ENCODE measurements around the gene CCDC78. TPM values are rescaled to one million over a fixed set of nuclear protein-coding genes. Genes with fewer than 3 reads are reported as not detected.
A peak's percentile ranks its signal among the peaks of the same experiment; 100 is the strongest.

The CCDC78 gene
- total and polyA plus RNA-seq, 2 of the 13 experiments (the other 11 are each of a cell fraction or from before 2014, with no cell fraction given) = 0.53 to 1.5 TPM

GRCh38 chr16:695355-696089, 30.7 kb downstream of the CCDC78 start (continued):
- no peak for TF ChIP-seq SMYD3 (CRISPR knock-in tag; IDR thresholded peaks at IDR 0.05)
- no peak for TF ChIP-seq ZNF891 (CRISPR knock-in tag; IDR thresholded peaks at IDR 0.05)
- TF ChIP-seq ZBTB2 (CRISPR knock-in tag; IDR thresholded peaks at IDR 0.05; ENCODE audit: low read depth) = no peak
- TF ChIP-seq ATF4 (CRISPR knock-in tag; IDR thresholded peaks at IDR 0.05) = no peak
- no peak for TF ChIP-seq JARID2 (CRISPR knock-in tag; IDR thresholded peaks at IDR 0.05; ENCODE audit: insufficient replicate concordance)
- no peak for TF ChIP-seq BCLAF1 (IDR thresholded peaks at IDR 0.05)
- no peak; the same call in 1 of the 2 replicates for TF ChIP-seq ZBTB7A (CRISPR knock-in tag; IDR thresholded peaks at IDR 0.05)
- TF ChIP-seq MXD3 (CRISPR knock-in tag; IDR thresholded peaks at IDR 0.05) = peak; percentile 85
- TF ChIP-seq ZNF382 (CRISPR knock-in tag; IDR thresholded peaks at IDR 0.05; ENCODE audit: borderline replicate concordance) = no peak
- TF ChIP-seq STAT5B (CRISPR knock-in tag; IDR thresholded peaks at IDR 0.05) = no peak
- 0 out of 2 replicates have a peak, but pooled peaks have one; percentile 2 for TF ChIP-seq BCL3 (CRISPR knock-in tag; IDR thresholded peaks at IDR 0.05)
- no peak for TF ChIP-seq KAT2B (IDR thresholded peaks at IDR 0.05; ENCODE audit: borderline replicate concordance, low read depth, low read length)
- 0 out of 2 replicates have a peak, but pooled peaks have one; percentile 28 for TF ChIP-seq ZNF3 (CRISPR knock-in tag; IDR thresholded peaks at IDR 0.05)
- TF ChIP-seq ZNF101 (CRISPR knock-in tag; IDR thresholded peaks at IDR 0.05; ENCODE audit: borderline replicate concordance, low read depth) = no peak
- TF ChIP-seq ZNF335 (CRISPR knock-in tag; IDR thresholded peaks at IDR 0.05) = no peak
- no peak for TF ChIP-seq ZSCAN20 (CRISPR knock-in tag; IDR thresholded peaks at IDR 0.05; ENCODE audit: borderline replicate concordance)
- no peak for TF ChIP-seq EP300 (IDR thresholded peaks at IDR 0.05; ENCODE audit: low read depth in 2 of 2, low read length in 2 of 2)
- TF ChIP-seq EP300 (CRISPR knock-in tag; IDR thresholded peaks at IDR 0.05; ENCODE audit: borderline replicate concordance) = 0 out of 2 replicates have a peak, but pooled peaks have one; percentile 36
- no peak for TF ChIP-seq ADNP (CRISPR knock-in tag; IDR thresholded peaks at IDR 0.05)
- TF ChIP-seq ZNF605 (CRISPR knock-in tag; IDR thresholded peaks at IDR 0.05) = no peak
- TF ChIP-seq ZNF496 (CRISPR knock-in tag; IDR thresholded peaks at IDR 0.05; ENCODE audit: insufficient replicate concordance) = no peak
- TF ChIP-seq GLI4 (CRISPR knock-in tag; IDR thresholded peaks at IDR 0.05; ENCODE audit: borderline replicate concordance) = no peak
